Stimulated activated CD8-positive, alpha-beta memory T cell treated with anti-CD3 and anti-CD28 coated beads, Interleukin-4, amount 100 ng/mL, for 48 hours (primary cell): ENCODE measurements around the gene MYO7B.

Experiments
- DNase-seq: peaks from one replicate; pipeline ENCODE4 v3.0.0-alpha.2; 2020

MYO7B gene

GRCh38 chr2:127639111-127639474 is 103.6 kb downstream of the MYO7B start:
- no peak for DNase-seq

- DNase-seq, result peak; percentile 64
Measured at GRCh38 chr2:127640082-127641072, 104.9 kb downstream of the MYO7B start.

GRCh38 chr2:127641133-127641532 is 105.7 kb downstream of the MYO7B start:
- DNase-seq, result no peak

- peak; percentile 44 for DNase-seq
Measured at GRCh38 chr2:127641846-127642507, 106.5 kb downstream of the MYO7B start.

- no peak for DNase-seq
Measured at GRCh38 chr2:127642706-127643438, 107.4 kb downstream of the MYO7B start.

- no peak for DNase-seq
Measured at GRCh38 chr2:127643439-127644065, 108.1 kb downstream of the MYO7B start.

GRCh38 chr2:127644066-127645025 is 108.9 kb downstream of the MYO7B start:
- DNase-seq, result peak; percentile 35

GRCh38 chr2:127645026-127645394 is 109.5 kb downstream of the MYO7B start:
- no peak for DNase-seq

- DNase-seq, result no peak
Measured at GRCh38 chr2:127645395-127646291, 110.2 kb downstream of the MYO7B start, which contains the start of gene GPR17. TSS of gene GPR17 (plus strand) at chr2:127646153. CDS start at chr2:127650736, 4,583 bp downstream.

- no peak for DNase-seq
Measured at GRCh38 chr2:127646487-127647241, 111.2 kb downstream of the MYO7B start.

- no peak for DNase-seq
Measured at GRCh38 chr2:127647242-127648190, 112.0 kb downstream of the MYO7B start.

- no peak for DNase-seq
Measured at GRCh38 chr2:127648321-127648720, 112.8 kb downstream of the MYO7B start.

- no peak for DNase-seq
Measured at GRCh38 chr2:127649100-127649611, 113.7 kb downstream of the MYO7B start.

GRCh38 chr2:127649684-127650040 is 114.2 kb downstream of the MYO7B start:
- DNase-seq, result peak; percentile 95

- DNase-seq, result no peak
Measured at GRCh38 chr2:127650041-127650784, 114.7 kb downstream of the MYO7B start.

- no peak for DNase-seq
Measured at GRCh38 chr2:127650785-127651380, 115.4 kb downstream of the MYO7B start.

GRCh38 chr2:127651381-127651809 is 115.9 kb downstream of the MYO7B start:
- no peak for DNase-seq
